Activated naive CD4-positive, alpha-beta T cell treated with anti-CD3 and anti-CD28 coated beads, Interleukin-2, amount 50 U/mL, for 16 hours (primary cell): ENCODE data around the gene SSH2.
A peak's percentile ranks its signal among the peaks of the same experiment; 100 is the strongest.
"Not testable (repeated sequence)": the region's sequence is repeated elsewhere in the genome, so short reads cannot be mapped to it uniquely, and the experiment has no call there.

Source experiments
- DNase-seq: peaks from one replicate; pipeline ENCODE4 v3.0.0-alpha.2; 2020

Gene SSH2

DNA sequence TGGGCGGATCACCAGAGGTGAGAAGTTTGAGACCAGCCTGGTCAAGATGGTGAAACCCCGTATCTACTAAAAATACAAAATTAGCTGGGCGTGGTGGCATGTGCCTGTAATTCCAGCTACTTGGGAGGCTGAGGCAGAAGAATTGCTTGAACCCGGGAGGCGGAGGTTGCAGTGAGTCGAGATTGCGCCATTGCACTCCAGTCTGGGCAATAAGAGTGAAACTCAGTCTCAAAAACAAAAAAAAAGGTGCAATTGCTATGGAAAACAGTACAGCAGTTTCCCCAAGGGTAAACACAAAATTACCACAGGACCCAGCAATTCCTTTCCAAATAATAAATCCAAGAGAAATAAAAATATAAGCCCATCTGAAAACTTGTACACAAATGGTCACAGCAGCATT lies 278.1 kb downstream of the SSH2 start:
- not testable (repeated sequence) for DNase-seq

DNA sequence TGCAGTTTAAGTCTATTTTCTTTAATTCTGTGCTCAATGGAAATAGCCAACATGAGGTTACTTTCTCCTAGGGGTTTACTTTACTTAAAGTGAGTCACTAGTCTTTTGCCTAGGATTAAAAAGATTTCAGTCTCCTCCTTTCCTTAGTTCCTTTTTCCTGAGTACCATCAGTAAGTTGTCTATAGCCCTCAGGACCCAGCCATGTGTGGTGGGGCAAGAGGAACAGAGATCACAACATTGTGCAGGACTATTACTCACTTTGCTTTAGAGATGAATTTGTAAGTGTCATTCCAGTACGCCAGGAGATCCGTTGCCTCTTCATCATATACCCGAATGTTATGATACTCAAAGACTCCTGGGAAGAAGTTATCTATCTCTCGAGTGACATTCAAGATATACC lies 279.6 kb downstream of the SSH2 start:
- no peak for DNase-seq

DNA sequence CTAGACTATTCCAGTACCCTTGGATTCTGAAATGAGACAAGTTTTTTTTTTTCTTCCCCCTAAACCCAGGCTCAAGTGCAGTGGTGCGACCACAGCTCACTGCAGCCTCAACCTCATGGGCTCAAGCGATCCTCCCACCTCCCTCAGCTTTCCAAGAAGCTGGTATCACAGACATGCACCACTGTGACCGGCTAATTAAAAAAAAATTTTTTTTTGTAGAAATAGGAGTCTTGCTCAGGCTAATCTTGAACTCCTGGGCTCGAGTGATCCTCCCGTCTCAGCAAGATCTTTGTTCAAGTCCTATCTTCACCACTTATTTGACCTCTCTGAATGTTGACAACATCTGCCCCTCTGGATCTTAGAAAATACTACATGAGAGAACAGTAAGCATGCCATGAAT lies 280.7 kb downstream of the SSH2 start:
- DNase-seq = no peak

DNA sequence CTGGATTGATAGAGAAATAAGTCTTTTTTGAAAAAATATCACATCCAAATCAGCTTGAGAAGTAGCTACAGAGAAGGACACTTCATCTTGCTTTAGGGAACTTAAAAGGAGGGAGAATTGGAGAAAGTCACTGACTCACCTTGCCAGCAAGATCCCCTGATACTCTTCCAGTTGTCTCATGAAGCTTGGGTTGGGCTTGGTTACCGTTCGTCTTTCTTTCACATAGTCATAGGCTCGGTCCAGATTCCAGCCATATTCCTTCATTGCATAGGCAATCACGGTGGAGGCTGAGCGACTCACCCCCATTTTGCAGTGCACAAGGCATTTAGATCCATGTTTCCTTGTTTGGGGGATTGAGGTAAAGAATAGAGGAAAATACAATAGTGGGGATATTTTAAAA lies 282.0 kb downstream of the SSH2 start:
- DNase-seq = no peak

DNA sequence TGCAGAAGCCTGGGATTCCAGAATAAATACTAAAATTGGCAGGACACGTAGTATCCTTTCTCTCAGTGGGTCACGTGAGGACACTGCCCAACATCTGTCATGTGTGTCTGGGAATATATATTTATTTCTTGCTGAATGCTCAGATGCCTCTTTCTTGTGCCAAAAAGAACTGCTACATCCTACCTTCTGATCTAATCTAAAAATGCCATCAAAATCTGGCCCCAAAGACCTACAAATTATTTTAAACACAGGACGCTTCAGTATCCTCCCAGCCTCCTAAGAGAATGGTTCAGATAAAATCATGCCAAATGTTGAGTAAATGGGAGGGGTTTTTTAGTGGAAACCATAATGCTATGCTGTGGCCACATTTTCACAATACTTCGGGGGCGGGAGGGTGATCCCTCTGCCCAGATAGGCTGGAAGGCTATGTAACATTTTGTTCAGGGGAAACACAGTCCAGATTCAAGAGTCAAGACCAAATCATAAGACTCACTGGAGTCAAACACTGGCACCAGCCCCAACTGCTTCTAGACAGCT lies 284.4 kb downstream of the SSH2 start:
- no peak for DNase-seq

DNA sequence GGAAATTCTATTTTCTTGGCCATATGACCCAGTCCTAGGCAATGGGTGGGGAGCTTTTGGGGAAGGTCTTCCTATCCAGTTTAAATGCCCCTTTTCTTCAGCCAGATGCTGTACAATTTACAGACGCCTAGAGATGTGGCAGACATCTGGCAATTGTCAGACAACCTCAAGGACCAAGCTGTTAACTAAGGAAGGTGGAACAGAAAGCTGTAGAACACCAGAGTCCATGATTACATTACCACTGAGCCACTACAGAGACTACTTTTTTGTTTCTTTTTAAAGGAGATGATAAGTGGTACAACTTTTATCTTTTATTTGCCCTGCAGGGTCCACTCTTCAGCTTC lies 286.2 kb downstream of the SSH2 start:
- no peak for DNase-seq

DNA sequence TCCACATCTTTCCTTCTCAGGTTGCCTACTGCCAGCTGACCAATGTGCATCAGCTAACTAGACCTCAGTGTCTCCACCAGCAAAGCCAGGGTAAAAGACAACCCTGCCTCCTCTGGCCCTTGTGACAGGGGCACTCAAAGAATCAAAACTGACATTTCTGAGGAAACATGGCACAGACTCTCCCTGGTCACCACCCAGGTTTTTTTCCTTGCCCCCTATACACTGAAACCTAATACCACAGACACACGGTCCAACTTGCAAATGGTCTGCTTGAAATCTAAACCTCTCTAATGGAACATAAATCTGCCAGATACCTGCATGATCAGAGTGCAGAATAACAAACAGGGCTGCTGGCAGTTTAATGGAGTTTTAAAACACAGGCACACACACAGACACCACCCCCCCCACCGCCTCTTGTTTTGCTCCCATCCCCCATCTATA lies 287.8 kb downstream of the SSH2 start:
- no peak for DNase-seq

DNA sequence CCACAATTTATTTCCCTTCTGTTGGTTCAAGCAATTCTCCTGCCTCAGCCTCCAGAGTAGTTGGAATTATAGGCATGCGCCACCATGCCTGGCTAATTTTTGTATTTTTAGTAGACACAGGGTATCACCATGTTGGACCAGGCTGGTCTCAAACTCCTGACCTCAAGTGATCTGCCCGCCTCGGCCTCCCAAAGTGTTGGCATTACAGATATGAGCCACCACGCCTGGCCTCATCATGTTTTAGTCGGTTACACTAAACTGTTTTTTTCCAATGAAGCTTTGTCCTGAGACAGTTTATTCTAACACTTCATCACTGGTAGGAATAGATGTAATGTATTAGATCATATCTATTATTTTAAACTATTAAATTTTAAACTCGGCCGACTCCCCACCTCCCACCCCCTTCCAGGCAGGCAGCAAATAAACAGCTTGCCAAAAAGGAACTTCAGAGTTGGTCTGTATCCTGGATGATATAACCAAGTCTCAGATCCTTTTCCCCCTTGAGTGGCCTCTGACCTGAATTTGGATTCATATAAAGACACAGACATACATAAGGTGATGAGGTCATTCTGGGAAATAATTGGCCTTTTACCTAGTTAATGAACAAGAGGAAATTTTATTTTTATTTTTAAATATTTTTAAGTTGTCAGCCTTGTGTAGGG lies 288.9 kb downstream of the SSH2 start:
- DNase-seq = no peak

DNA sequence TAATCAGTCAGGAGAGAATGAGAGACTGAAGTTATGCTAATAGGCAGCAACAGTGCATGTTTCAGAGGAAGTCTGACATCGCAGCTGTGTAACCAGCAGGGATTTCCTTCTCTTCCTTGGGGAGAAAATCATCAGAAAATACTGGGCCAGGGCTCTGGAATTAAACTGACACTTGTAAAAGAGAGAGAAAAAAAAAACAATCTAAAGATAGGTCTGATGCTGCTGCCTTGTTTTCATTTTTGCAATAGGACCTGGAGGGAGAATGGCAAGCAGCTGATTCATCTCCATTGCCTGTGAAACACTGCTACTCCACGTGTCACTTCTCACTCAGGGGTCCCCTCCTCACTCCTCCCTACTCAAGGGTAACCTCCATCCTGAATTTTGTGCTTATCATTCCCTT lies 289.6 kb downstream of the SSH2 start:
- no peak for DNase-seq

DNA sequence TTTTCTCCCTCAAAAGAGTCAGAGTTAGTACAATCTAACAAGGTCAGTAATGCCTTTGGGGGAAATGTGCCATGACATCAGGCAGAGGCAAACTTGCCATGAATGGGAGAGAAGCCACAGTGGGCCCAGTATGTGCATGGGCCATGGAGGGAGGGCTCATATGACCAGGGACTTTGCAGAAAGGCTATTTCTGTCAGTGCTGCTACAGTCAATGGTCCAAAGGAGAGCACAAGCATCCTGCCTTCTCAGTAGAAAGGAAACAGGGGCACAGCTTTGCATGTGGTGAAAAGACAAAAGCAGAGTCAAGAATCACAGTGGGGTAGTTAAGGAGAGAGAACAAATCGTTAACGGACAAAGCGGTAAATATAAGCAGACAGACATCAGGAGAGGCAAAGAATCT lies 296.1 kb downstream of the SSH2 start:
- DNase-seq = no peak

DNA sequence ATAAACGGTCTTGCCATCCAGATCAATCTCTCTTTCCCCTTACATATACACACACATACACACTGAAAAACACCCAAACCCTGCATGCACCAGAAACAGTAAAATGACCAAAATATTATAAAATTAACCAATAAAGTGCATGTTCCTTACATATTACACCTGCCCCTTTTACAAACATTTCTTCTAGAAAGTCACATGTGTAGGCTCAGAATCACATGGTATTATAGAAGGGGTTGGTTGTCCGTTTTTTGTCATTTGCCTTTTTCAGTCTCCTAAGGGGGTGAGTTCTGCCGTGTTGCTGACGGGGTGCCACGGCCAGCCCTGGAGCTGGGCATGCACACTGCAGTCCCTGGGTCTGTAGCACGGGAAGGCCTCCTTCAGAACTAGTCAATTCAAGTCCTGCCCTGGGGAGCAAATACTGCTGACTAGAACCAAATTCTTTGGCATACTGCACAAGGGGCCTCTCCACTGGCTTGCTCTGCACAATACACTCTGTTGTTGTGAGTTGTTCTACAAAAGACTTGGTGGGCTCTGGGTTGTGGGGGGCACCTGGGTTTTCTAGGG lies 299.3 kb downstream of the SSH2 start:
- no peak for DNase-seq

DNA sequence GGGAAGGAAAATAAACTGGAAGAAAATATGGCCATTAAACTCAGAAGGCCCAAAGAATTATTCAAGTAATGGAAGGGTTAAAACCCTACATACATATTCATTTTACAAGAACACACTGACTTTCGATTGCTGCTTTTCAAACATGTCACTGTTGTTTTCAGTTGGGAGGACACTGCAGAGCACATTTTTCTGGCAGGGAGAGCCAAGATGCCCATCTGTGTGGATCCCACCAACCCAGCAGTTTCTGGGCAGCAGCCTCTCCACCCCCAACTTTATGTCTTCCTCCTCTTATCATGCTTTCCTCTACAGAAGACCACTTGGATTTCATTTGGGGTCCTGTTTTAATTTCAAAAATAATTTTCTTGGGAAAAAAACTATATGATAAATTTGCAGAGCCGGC lies 300.2 kb downstream of the SSH2 start:
- DNase-seq = no peak

DNA sequence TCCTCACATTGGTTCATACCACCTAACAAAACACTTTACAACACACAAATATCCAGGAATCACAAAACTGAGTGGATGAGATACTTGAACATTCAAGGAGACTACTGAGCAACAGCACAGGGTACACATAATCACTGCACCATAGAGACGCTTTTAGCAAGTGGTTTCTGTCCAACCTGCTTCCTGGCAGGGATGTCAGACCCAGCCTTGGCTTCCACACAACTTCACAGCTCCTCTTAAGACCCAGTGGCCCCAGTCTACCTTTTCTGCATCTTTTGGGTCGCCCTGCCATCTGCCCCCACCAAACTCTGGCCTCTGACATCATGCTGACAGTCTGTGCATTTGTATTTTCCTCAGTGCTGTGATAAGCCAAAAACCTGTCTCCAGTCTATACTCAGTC lies 301.4 kb downstream of the SSH2 start:
- DNase-seq = no peak

DNA sequence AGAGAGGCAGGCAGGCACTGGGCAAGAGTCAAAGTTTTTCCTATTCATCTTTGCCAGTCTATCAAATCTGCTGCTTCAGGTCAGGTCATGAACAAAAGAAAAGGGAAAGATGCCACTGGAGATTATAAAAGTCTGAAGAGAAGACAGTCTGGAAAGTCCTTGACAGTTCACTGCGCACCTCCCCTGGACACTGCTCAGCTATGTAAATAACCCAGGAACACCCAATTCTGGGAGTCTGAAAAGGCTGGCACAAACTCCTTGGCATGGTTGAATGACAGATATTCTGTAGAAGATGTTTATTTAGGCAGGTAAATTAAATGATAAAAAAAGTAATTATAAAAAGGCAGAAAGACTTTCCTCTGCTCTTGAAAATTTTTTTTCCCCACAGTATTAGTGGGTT lies 302.1 kb downstream of the SSH2 start:
- no peak for DNase-seq

DNA sequence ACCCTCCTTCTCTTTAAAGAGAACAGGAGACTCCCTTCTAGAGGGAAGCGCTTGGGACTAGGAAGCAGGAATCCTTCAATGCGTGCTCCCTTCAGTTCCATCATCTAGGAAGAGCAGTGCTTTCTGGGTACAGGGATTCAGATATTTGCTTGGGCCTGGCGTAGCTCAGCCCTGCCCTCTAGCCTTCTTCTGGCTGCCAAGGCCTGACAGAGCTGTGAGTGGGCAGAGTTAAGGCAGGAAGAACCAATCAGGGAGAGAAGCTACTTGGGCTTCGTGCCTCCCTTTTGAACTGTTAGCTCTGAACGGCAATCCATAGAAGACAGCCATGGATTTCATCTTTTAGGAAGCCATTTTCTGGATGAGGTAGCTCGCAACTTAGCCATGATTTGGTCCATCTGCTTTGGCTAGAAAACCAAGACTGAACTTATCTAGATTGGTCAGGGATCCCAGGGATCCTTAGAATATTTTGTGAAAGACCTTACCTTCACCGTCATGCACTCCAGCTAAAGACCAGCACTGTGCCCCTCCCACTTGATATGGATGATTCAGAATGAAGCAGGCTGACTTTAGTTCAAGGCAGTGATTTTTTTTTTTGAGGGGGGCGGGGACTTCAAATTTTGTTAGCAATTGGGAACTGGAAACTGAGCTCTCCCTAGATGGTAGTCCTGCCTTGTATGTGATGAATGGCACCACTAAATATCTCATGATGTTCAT lies 304.8 kb downstream of the SSH2 start:
- no peak for DNase-seq

DNA sequence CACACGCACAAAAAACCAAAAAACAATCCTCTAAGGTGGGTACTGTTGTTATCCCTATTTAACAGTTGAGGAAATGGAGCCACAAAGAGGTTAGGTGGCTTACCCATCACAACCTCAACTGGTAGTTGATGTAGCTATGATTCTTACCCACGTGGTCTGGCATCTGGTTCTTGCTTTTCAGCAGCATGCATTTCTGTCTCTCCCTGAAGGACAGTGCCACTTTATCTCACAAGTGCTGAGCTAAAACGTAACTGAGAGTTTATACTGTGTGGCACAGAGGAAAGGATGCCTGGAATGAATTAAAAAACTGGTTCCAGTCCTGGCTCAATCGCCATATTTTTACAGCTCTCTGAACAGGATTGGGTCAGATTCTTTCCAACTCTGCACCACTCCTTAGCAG lies 305.4 kb downstream of the SSH2 start:
- no peak for DNase-seq

DNA sequence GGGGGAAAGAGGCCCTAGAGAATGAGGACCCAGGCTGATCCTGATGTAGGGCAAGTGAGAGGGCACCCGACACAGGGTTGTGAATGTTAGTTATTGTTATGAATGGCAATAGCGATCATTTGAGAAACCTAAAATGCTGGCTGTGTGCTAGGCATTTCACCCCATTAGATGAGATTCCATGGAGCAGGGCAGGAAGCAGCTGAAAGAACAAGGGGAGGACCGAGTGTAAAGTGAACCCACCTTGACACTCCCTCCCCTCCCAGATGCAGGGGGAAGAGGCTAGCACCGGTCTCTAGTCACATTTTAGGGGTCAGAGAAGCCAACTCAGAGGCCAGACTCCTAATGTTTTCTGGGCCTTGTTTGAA lies 306.8 kb downstream of the SSH2 start:
- DNase-seq = no peak

DNA sequence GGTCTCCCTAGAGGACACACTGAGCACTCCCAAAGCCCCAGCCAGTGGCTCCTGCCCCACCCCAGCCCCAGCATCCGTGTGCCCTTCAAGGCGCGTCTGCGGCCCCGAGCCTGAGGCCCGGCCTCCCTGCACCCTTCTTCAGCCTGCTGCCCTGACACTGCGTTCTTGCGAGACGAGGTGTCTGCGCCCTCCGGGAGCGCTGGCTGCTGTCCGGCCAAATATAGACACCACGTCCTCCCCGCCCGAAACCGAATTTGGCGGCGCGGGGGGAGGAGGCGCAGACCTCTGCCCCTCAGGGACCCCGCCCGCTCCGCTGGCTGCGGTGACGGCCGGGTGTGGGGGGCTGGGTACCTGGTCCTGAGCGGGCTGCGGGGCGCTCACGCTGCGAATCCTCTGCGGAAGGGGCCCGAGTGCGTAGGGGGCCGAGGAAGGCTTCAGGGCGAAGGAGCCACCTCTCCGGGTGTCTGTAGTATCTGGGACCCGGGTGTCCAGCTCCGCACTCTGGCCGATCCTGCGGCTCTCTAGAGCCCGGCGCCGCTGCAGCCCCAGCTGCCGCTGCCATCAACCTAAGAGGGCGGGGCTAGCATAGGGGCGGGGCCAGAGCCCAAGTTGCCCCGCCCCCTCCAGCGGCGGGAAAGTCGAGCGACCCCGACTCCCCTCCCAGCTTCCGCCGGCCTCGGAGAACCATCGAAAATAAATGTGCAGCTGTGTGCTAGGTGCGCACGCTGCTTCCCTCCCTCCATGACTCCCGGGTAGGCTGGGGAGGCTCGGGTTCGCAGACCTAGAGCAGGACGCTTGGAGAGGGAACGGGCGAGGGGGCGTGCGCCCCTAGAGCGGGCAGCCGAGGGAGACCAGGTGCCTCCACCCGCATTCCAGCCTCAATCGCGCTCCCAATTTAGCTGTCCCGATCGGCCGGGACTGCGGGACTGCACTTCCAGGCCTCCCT lies 307.4 kb downstream of the SSH2 start, which contains the start of gene CORO6:
TSS of gene CORO6 (minus strand) at position 576 of the 946 bp plus-strand sequence. CDS start 1,491 bp downstream, outside the sequence.
- peak; percentile 72 for DNase-seq

DNA sequence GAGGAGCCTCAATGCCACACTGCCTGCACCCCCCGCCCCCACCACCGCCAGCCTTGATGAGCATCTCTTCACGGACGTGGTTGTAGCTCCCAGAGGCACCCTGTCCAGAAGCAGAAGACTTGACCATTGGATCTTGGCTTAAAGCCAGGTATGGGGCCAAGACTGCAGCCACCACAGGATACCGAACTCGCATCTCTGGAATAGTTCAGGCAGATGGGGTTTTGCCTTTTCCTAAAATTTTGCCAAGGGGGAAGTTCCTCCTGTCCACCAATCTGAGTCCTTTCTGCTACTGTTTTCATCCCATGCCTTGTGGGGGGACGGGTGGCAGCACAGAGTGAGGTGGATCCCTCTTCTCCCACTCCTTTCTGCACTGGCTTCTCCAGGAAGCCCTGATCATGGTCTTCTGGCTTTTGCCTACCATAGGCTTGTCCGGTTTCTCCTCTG lies 308.3 kb downstream of the SSH2 start:
- no peak for DNase-seq

DNA sequence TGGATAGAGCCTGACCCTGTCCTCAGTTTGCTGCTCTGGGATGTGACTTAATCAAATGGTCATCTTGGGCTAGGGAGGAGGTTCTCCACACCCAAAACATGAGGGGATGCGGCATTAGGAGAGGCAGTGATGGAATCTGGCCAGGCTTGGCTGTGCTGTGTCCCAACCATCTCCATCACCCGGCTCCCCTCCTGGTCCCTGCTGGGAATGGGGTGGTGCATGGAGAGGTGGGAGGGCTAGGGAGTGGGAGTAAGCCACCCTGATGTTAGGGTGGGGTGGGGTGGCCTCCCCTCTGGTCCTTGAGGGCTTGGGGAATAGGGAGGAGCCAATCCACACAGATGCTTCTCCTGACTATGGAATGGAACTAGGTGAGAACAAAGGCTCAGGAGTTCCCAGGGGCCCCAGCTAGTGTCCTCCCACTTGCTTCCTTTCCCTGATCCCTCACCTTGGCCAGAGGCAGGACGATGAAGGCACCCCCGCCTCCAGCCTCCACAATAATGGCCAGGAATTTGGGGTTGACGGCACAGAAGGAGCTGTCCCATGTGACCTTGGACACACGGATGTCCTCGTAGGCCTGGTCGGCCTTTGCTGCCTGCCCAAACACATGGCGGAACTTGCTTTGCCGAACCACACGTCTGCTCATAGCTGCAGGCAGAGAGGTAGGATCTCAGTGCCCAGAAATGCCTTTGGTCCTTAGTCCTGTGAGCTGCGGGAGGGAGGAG lies 309.1 kb downstream of the SSH2 start:
- no peak for DNase-seq

DNA sequence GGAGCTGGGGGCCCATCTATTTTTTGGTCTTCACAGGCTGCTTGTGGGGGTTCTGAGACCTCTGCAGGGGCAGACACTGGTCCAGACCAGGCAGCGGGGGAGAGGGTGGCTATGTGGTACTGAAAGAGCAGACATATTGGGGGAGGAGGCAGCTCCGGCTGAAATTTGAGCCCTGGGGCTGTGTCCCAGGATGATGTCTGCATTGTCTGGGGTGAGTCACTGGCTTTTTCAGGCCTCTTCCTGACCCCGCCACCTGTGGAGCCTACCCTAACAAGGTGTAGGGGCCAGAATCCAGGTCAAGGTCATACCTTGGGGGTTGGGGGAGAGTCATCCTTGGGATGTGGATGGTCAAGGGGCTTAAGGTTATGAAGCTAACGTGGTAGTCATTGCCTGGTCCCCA lies 309.8 kb downstream of the SSH2 start:
- no peak for DNase-seq

DNA sequence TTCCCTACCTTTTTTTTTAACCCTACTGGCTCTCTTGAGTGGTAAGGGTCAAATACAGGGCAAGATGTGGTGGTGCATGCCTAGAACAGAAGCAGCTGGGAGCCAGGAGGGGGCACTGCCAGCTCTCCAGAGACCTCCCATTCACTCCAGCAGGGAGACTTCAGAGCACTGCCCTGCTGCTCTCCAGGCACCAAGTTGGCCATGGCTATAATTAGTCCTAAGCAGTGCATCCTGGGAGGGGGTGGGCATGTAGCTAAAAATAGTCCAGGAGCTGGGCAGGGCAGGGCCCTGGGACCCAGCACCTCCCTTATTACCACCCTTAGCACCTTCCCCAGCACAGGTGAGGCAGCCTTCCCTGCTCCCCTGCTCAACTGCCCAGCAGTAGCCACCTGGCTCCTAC lies 310.8 kb downstream of the SSH2 start:
- DNase-seq = no peak
